ENCODE measurements around the gene SLC24A1. TPM values are rescaled to one million over a fixed set of nuclear protein-coding genes. Genes with fewer than 3 reads are reported as not detected.

Gene SLC24A1
- total and polyA plus RNA-seq, 2 of the 4 experiments (the other 2 are of a cell fraction) = 3.6 to 4.9 TPM

GRCh38 chr15:65598468-65598867 lies 23.3 kb upstream of the SLC24A1 start:
- Histone ChIP-seq H2AK9ac (replicated peaks; ENCODE audit: low read depth, low read length, poor library complexity) (no peak overlapping the region), H3K9me1 (ENCODE audit: insufficient read depth, low read length) (no peaks in the 10 kb centered on the region), H3K27me3 (ENCODE audit: control insufficient read depth, insufficient read depth, low read length) (no peaks in the 10 kb centered on the region), H4K91ac (ENCODE audit: insufficient read depth, low read depth, low read length) (no peak overlapping the region), H2AK5ac (ENCODE audit: low read depth, low read length) (no peak overlapping the region), H2BK20ac (ENCODE audit: low read depth, low read length) (no peak overlapping the region), H3K56ac (ENCODE audit: extremely low read depth, insufficient read depth, low read length) (no peak overlapping the region), H3K79me1 (ENCODE audit: low read depth in 1 of 2, low read length in 2 of 2) (peaks cover 0 to 9% of the 10 kb centered on the region in 2 experiments; a peak in 2 of 4 replicates), H3K14ac (replicated peaks; ENCODE audit: low read depth, low read length) (no peak overlapping the region), H2BK15ac (ENCODE audit: low read depth, low read length) (no peak overlapping the region), H3K27ac (ENCODE audit: insufficient read depth, low read length) (no peak overlapping the region), H3K23ac (ENCODE audit: low read depth, low read length) (no peak overlapping the region), H2BK5ac (ENCODE audit: low read depth, low read length, poor library complexity, severe bottlenecking) (no peak overlapping the region), H4K5ac (ENCODE audit: low read depth, low read length) (no peak overlapping the region), H3K18ac (ENCODE audit: low read depth, low read length) (no peak overlapping the region), H3K36me3 (ENCODE audit: control insufficient read depth, insufficient read depth, low read length) (peaks cover 24% of the 10 kb centered on the region), H3K4me3 (ENCODE audit: insufficient read depth, low read depth, low read length) (no peak overlapping the region), H3K4ac (ENCODE audit: low read depth, low read length) (no peak overlapping the region), H2AFZ (replicated peaks; ENCODE audit: low read length, poor library complexity) (no peak overlapping the region), H3K9ac (ENCODE audit: low read depth, low read length) (no peak overlapping the region), H3K9me3 (ENCODE audit: control insufficient read depth, insufficient read depth, low read length) (no peaks in the 10 kb centered on the region), H4K20me1 (ENCODE audit: insufficient read depth, low read length) (no peaks in the 10 kb centered on the region), H3K4me2 (ENCODE audit: low read depth, low read length) (no peak overlapping the region), H4K8ac (ENCODE audit: low read depth in 2 of 2, low read length in 2 of 2) (no peak overlapping the region), H2BK120ac (ENCODE audit: low read depth, low read length) (no peak overlapping the region), H3K4me1 (ENCODE audit: control insufficient read depth, insufficient read depth, low read length) (no peaks in the 10 kb centered on the region)
- DNase-seq = no peak
- intact Hi-C loops (cut with micrococcal nuclease) (no loop called here), dilution Hi-C loops (cut with HindIII; ENCODE audit: low sequenced_read_pairs, unreplicated experiment) (no loop called here), in situ Hi-C loops (cut with MboI; ENCODE audit: low sequenced_read_pairs) (no loop called here)
- no CpG with 5 or more reads among the region's 2 CpGs for WGBS, 2 experiments (ENCODE audit: extremely low coverage in 2 of 2, insufficient read length in 1 of 2)
- BruUV-seq (replicated peaks) = no TSS peak
- no peak for ATAC-seq (ENCODE audit: low read depth)
- ChIA-PET POLR2A (ENCODE audit: unreplicated experiment) (no interaction called here), CTCF (no interaction called here)
- TF ChIP-seq SMC3 (IDR thresholded peaks at IDR 0.05; ENCODE audit: low read depth, low read length) (no peak), ELK1 (IDR thresholded peaks at IDR 0.05; ENCODE audit: borderline replicate concordance, low read depth, low read length) (no peak), NFE2L2 (IDR thresholded peaks at IDR 0.05; ENCODE audit: low read depth, low read length) (peak; percentile 97), MAFK (IDR thresholded peaks at IDR 0.05; ENCODE audit: low read depth, low read length) (peak; percentile 86), MXI1 (IDR thresholded peaks at IDR 0.05; ENCODE audit: borderline replicate concordance, low read depth, low read length) (no peak), RFX5 (IDR thresholded peaks at IDR 0.05; ENCODE audit: low read depth, low read length) (no peak), USF2 (IDR thresholded peaks at IDR 0.05; ENCODE audit: low read depth, low read length) (no peak), RCOR1 (IDR thresholded peaks at IDR 0.05; ENCODE audit: insufficient replicate concordance, low read length) (no peak), MAZ (IDR thresholded peaks at IDR 0.05; ENCODE audit: borderline replicate concordance, low read depth, low read length) (no peak), CEBPB (IDR thresholded peaks at IDR 0.05; ENCODE audit: low read depth, low read length) (no peak), POLR2A (IDR thresholded peaks at IDR 0.05; ENCODE audit: low read depth, low read length) (no peak), RAD21 (IDR thresholded peaks at IDR 0.05; ENCODE audit: low read length) (no peak)
- TF ChIP-seq, protein P1, sequence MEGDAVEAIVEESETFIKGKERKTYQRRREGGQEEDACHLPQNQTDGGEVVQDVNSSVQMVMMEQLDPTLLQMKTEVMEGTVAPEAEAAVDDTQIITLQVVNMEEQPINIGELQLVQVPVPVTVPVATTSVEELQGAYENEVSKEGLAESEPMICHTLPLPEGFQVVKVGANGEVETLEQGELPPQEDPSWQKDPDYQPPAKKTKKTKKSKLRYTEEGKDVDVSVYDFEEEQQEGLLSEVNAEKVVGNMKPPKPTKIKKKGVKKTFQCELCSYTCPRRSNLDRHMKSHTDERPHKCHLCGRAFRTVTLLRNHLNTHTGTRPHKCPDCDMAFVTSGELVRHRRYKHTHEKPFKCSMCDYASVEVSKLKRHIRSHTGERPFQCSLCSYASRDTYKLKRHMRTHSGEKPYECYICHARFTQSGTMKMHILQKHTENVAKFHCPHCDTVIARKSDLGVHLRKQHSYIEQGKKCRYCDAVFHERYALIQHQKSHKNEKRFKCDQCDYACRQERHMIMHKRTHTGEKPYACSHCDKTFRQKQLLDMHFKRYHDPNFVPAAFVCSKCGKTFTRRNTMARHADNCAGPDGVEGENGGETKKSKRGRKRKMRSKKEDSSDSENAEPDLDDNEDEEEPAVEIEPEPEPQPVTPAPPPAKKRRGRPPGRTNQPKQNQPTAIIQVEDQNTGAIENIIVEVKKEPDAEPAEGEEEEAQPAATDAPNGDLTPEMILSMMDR (conservative IDR thresholded peaks at IDR 0.05; ENCODE audit: low read depth, low read length) = no peak
